HepG2 (cell line): ENCODE data around the gene RTCA. TPM values are rescaled to one million over a fixed set of nuclear protein-coding genes. Genes with fewer than 3 reads are reported as not detected.

Source experiments
- ARHGAP35 ChIP-seq: sonication (generic); formaldehyde crosslinking; IDR thresholded peaks from 2 replicates; pipeline ENCODE4 v1.9.0; 2022; ENCODE audit warnings: mild to moderate bottlenecking, inconsistent platforms, moderate library complexity, missing genetic modification reagents, borderline replicate concordance
- HES4 ChIP-seq: sonication (generic); formaldehyde crosslinking; IDR thresholded peaks from 2 replicates; pipeline ENCODE4 v1.9.0; 2021; ENCODE audit warnings: mild to moderate bottlenecking, missing genetic modification reagents, borderline replicate concordance
- JUN ChIP-seq: sonication (generic); formaldehyde crosslinking; IDR thresholded peaks from 2 replicates; pipeline ENCODE4 v1.4.0; 2020; ENCODE audit warnings: mild to moderate bottlenecking, missing genetic modification reagents
- MLLT10 ChIP-seq: sonication (generic); formaldehyde crosslinking; IDR thresholded peaks from 2 replicates; pipeline ENCODE4 v1.4.0; 2020; ENCODE audit warnings: missing genetic modification reagents
- MYC ChIP-seq: sonication (generic); formaldehyde crosslinking; IDR thresholded peaks from 2 replicates; pipeline ENCODE4 v1.9.0; 2021; ENCODE audit warnings: missing genetic modification reagents, borderline replicate concordance
- PCBP1 ChIP-seq: fragments of 200-400 bp; formaldehyde crosslinking; IDR thresholded peaks from 2 replicates; pipeline ENCODE4 v1.6.1; 2017; ENCODE audit warnings: mild to moderate bottlenecking, low read depth, low read length, borderline replicate concordance
- SATB2 ChIP-seq: sonication (generic); formaldehyde crosslinking; IDR thresholded peaks from 2 replicates; pipeline ENCODE4 v1.5.0; 2020; ENCODE audit warnings: missing genetic modification reagents
- TEAD2 ChIP-seq: sonication (generic); formaldehyde crosslinking; IDR thresholded peaks from 2 replicates; pipeline ENCODE4 v1.9.0; 2021; ENCODE audit warnings: missing genetic modification reagents
- ZBTB10 ChIP-seq: sonication (generic); formaldehyde crosslinking; IDR thresholded peaks from 2 replicates; pipeline ENCODE4 v1.4.0; 2020; ENCODE audit warnings: missing genetic modification reagents, borderline replicate concordance
- ZBTB21 ChIP-seq: sonication (generic); formaldehyde crosslinking; IDR thresholded peaks from 2 replicates; pipeline ENCODE4 v1.4.0; 2020; ENCODE audit warnings: missing genetic modification reagents
- ZNF644 ChIP-seq: IDR thresholded peaks from 2 replicates; pipeline ENCODE4 v1.6.1; 2016; ENCODE audit warnings: low read depth
- ZSCAN12 ChIP-seq: sonication (generic); formaldehyde crosslinking; IDR thresholded peaks from 2 replicates; pipeline ENCODE4 v1.9.0; 2021; ENCODE audit warnings: mild to moderate bottlenecking, missing genetic modification reagents
- ZSCAN9 ChIP-seq: IDR thresholded peaks from 2 replicates; pipeline ENCODE4 v1.6.1; 2016; ENCODE audit warnings: borderline replicate concordance
- polyA plus RNA-seq, 8 experiments: library from polyadenylated mRNA; depleted of rRNA in 3 of 8; stranded (reverse) in 7 of 8; unstranded in 1 of 8; fragments of >200 nt; fragmentation: Illumina TruSeq in 4 of 8; extraction: Trizol in 4 of 8; gene quantifications; 2 replicates each; pipeline versions ENCODE4 v1.2.1 to v1.2.3, GENCODE V29; 2011 to 2016; ENCODE audit warnings: low read depth in 4 of 8, missing spikeins in 1 of 8, mixed read lengths in 1 of 8; ENCODE audit not compliant: insufficient read depth in 1 of 8
- total RNA-seq, 5 experiments: library from RNA; depleted of rRNA; stranded (reverse); fragments of >200 nt; fragmentation: Illumina TruSeq; extraction: Trizol; gene quantifications; 2 replicates each; pipeline ENCODE4 v1.2.3, GENCODE V29; 2016; ENCODE audit warnings: low read depth in 1 of 5
- TF ChIP-seq, protein P1 (sequence below): sonication (generic); formaldehyde crosslinking; IDR thresholded peaks from 2 replicates; pipeline ENCODE4 v1.4.0; 2020; ENCODE audit warnings: mild to moderate bottlenecking, missing genetic modification reagents
- TF ChIP-seq, protein P2 (sequence below): sonication (generic); formaldehyde crosslinking; IDR thresholded peaks from 2 replicates; pipeline ENCODE4 v1.5.1; 2020; ENCODE audit warnings: mild to moderate bottlenecking, missing genetic modification reagents, moderate library complexity
- TF ChIP-seq, protein P3 (sequence below): sonication (generic); formaldehyde crosslinking; IDR thresholded peaks from 2 replicates; pipeline ENCODE4 v1.4.0; 2020; ENCODE audit warnings: missing genetic modification reagents, mild to moderate bottlenecking, borderline replicate concordance

RTCA gene
- total and polyA plus RNA-seq, 2 of the 13 experiments (the other 11 are each of a cell fraction or from before 2014, with no cell fraction given), result 22.7 to 31.0 TPM

GRCh38 chr1:100249537-100250257 is 16.3 kb upstream of the RTCA start, which contains the start of gene DBT (continued):
- TF ChIP-seq ZSCAN9 (CRISPR knock-in tag) (no peak), JUN (CRISPR knock-in tag) (no peak), HES4 (CRISPR knock-in tag) (0 out of 2 replicates have a peak, but pooled peaks have one; percentile 9), ZSCAN12 (no peak), SATB2 (CRISPR knock-in tag) (0 out of 2 replicates have a peak, but pooled peaks have one; percentile 60), ZNF644 (CRISPR knock-in tag) (peak; percentile 54), ZBTB21 (CRISPR knock-in tag) (no peak), MLLT10 (CRISPR knock-in tag) (no peak), PCBP1 (no peak), ZBTB10 (no peak), MYC (CRISPR knock-in tag) (peak; percentile 69; the same call in 1 of the 2 replicates), ARHGAP35 (no peak), TEAD2 (no peak)
- TF ChIP-seq, protein P1, sequence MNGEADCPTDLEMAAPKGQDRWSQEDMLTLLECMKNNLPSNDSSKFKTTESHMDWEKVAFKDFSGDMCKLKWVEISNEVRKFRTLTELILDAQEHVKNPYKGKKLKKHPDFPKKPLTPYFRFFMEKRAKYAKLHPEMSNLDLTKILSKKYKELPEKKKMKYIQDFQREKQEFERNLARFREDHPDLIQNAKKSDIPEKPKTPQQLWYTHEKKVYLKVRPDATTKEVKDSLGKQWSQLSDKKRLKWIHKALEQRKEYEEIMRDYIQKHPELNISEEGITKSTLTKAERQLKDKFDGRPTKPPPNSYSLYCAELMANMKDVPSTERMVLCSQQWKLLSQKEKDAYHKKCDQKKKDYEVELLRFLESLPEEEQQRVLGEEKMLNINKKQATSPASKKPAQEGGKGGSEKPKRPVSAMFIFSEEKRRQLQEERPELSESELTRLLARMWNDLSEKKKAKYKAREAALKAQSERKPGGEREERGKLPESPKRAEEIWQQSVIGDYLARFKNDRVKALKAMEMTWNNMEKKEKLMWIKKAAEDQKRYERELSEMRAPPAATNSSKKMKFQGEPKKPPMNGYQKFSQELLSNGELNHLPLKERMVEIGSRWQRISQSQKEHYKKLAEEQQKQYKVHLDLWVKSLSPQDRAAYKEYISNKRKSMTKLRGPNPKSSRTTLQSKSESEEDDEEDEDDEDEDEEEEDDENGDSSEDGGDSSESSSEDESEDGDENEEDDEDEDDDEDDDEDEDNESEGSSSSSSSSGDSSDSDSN (CRISPR knock-in tag), result peak; percentile 77
- TF ChIP-seq, protein P2, sequence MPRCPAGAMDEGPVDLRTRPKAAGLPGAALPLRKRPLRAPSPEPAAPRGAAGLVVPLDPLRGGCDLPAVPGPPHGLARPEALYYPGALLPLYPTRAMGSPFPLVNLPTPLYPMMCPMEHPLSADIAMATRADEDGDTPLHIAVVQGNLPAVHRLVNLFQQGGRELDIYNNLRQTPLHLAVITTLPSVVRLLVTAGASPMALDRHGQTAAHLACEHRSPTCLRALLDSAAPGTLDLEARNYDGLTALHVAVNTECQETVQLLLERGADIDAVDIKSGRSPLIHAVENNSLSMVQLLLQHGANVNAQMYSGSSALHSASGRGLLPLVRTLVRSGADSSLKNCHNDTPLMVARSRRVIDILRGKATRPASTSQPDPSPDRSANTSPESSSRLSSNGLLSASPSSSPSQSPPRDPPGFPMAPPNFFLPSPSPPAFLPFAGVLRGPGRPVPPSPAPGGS, result peak; percentile 54; the same call in 1 of the 2 replicates
- TF ChIP-seq, protein P3, sequence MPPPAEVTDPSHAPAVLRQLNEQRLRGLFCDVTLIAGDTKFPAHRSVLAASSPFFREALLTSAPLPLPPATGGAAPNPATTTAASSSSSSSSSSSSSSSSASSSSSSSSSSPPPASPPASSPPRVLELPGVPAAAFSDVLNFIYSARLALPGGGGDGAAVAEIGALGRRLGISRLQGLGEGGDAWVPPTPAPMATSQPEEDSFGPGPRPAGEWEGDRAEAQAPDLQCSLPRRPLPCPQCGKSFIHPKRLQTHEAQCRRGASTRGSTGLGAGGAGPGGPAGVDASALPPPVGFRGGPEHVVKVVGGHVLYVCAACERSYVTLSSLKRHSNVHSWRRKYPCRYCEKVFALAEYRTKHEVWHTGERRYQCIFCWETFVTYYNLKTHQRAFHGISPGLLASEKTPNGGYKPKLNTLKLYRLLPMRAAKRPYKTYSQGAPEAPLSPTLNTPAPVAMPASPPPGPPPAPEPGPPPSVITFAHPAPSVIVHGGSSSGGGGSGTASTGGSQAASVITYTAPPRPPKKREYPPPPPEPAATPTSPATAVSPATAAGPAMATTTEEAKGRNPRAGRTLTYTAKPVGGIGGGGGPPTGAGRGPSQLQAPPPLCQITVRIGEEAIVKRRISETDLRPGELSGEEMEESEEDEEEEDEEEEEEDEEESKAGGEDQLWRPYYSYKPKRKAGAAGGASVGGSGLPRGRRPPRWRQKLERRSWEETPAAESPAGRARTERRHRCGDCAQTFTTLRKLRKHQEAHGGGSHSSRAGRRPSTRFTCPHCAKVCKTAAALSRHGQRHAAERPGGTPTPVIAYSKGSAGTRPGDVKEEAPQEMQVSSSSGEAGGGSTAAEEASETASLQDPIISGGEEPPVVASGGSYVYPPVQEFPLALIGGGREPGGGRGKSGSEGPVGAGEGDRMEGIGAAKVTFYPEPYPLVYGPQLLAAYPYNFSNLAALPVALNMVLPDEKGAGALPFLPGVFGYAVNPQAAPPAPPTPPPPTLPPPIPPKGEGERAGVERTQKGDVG (CRISPR knock-in tag), result peak; percentile 66; the same call in 1 of the 2 replicates
